ENCODE data around the gene STK32B. TPM values are rescaled to one million over a fixed set of nuclear protein-coding genes. Genes with fewer than 3 reads are reported as not detected.
A peak's percentile ranks its signal among the peaks of the same experiment; 100 is the strongest.

STK32B gene
- total RNA-seq, 8 experiments from 2014 or later, result 1.8 to 25.1 (median 4.7) TPM

- in situ Hi-C loops (cut with MboI; ENCODE audit: low pct_unique_long_range_greater_than_20kb in 2 of 9, low sequenced_read_pairs in 9 of 9, unreplicated experiment in 9 of 9), result loop anchor here in 2 of 9 experiments (25.0 kb wide), 2 partner anchors 332 to 393 kb away; partner anchors contain the start of gene STK32B (in 1 of the 2)
- H3K4me1 ChIP-seq (replicated peaks in 1 of 2), result no peaks in the 10 kb centered on the region
- 43 to 90% (median 84%) methylated on average over 2 to 12 of the region's 12 CpGs; no CpG with 5 or more reads in 2 of the 10 experiments for WGBS, 10 experiments
Measured at GRCh38 chr4:5393911-5394513, 342.7 kb downstream of the STK32B start.

GRCh38 chr4:5395781-5396180, 344.5 kb downstream of the STK32B start:
- WGBS, 10 experiments, result 65 to 100% (median 94%) methylated on average over 1 to 4 of the region's 8 CpGs; no CpG with 5 or more reads in 4 of the 10 experiments
- no peak for ATAC-seq (replicated peaks in 6 of 8)

More at GRCh38 chr4:5393911-5394513, 342.7 kb downstream of the STK32B start:
- H3K4me3 ChIP-seq, result no peak overlapping the region
- ATAC-seq (replicated peaks in 6 of 8), result peak in 1 of 8 experiments; percentile 53
- H3K27ac ChIP-seq, result no peak overlapping the region

GRCh38 chr4:5398056-5398455, 346.8 kb downstream of the STK32B start:
- Histone ChIP-seq H3K27ac (no peak overlapping the region), H3K4me3 (no peak overlapping the region), H3K4me1 (replicated peaks in 1 of 2) (no peaks in the 10 kb centered on the region)
- 8 to 63% (median 53%) methylated on average over 1 to 3 of the region's 3 CpGs; no CpG with 5 or more reads in 4 of the 10 experiments for WGBS, 10 experiments
- peak in 1 of 8 experiments; percentile 39 for ATAC-seq (replicated peaks in 6 of 8)
- in situ Hi-C loops (cut with MboI; ENCODE audit: low pct_unique_long_range_greater_than_20kb in 2 of 9, low sequenced_read_pairs in 9 of 9, unreplicated experiment in 9 of 9), result loop anchor here in 2 of 9 experiments (25.0 kb wide), 2 partner anchors 336 to 389 kb away; partner anchors contain the start of gene STK32B (in 1 of the 2)

More at GRCh38 chr4:5395781-5396180, 344.5 kb downstream of the STK32B start:
- in situ Hi-C loops (cut with MboI; ENCODE audit: low pct_unique_long_range_greater_than_20kb in 2 of 9, low sequenced_read_pairs in 9 of 9, unreplicated experiment in 9 of 9), result loop anchor here in 2 of 9 experiments (25.0 kb wide), 2 partner anchors 333 to 392 kb away; partner anchors contain the start of gene STK32B (in 1 of the 2)
- Histone ChIP-seq H3K27ac (no peak overlapping the region), H3K4me3 (no peak overlapping the region), H3K4me1 (replicated peaks in 1 of 2) (no peaks in the 10 kb centered on the region)

GRCh38 chr4:5399124-5399523, 347.8 kb downstream of the STK32B start:
- H3K27ac ChIP-seq, result no peak overlapping the region
- no peak overlapping the region for H3K4me3 ChIP-seq
- ATAC-seq (replicated peaks in 6 of 8), result peak in 3 of 8 experiments; percentile 47 to 84 (median 80)
- no peaks in the 10 kb centered on the region for H3K4me1 ChIP-seq (replicated peaks in 1 of 2)
- in situ Hi-C loops (cut with MboI; ENCODE audit: low pct_unique_long_range_greater_than_20kb in 2 of 9, low sequenced_read_pairs in 9 of 9, unreplicated experiment in 9 of 9), result loop anchor here in 2 of 9 experiments (25.0 kb wide), 2 partner anchors 337 to 388 kb away; partner anchors contain the start of gene STK32B (in 1 of the 2)
- 20 to 40% (median 20%) methylated on average over 1 to 2 of the region's 4 CpGs; no CpG with 5 or more reads in 7 of the 10 experiments for WGBS, 10 experiments

GRCh38 chr4:5399790-5400421, 348.6 kb downstream of the STK32B start:
- peak in 5 of 8 experiments; percentile 31 to 72 (median 53) for ATAC-seq (replicated peaks in 6 of 8)
- Histone ChIP-seq H3K27ac (no peak overlapping the region), H3K4me1 (replicated peaks in 1 of 2) (no peaks in the 10 kb centered on the region), H3K4me3 (no peak overlapping the region)
- 8 to 100% (median 50%) methylated on average over 1 to 7 of the region's 8 CpGs; no CpG with 5 or more reads in 1 of the 10 experiments for WGBS, 10 experiments
- in situ Hi-C loops (cut with MboI; ENCODE audit: low pct_unique_long_range_greater_than_20kb in 2 of 9, low sequenced_read_pairs in 9 of 9, unreplicated experiment in 9 of 9), result loop anchor here in 2 of 9 experiments (25.0 kb wide), 3 partner anchors 212 to 387 kb away; partner anchors contain the start of gene STK32B (in 1 of the 2)

GRCh38 chr4:5403746-5404497, 352.6 kb downstream of the STK32B start:
- WGBS, 10 experiments, result 33 to 92% (median 83%) methylated on average over 1 to 6 of the region's 7 CpGs; no CpG with 5 or more reads in 1 of the 10 experiments

GRCh38 chr4:5409237-5409636, 358.0 kb downstream of the STK32B start:
- H3K4me1 ChIP-seq (replicated peaks in 1 of 2), result no peaks in the 10 kb centered on the region
- WGBS, 10 experiments, result 15 to 100% (median 74%) methylated on average over 1 to 2 of the region's 2 CpGs; no CpG with 5 or more reads in 1 of the 10 experiments
- H3K27ac ChIP-seq, result no peak overlapping the region
- ATAC-seq (replicated peaks in 6 of 8), result no peak
- in situ Hi-C loops (cut with MboI; ENCODE audit: low pct_unique_long_range_greater_than_20kb in 2 of 9, low sequenced_read_pairs in 9 of 9, unreplicated experiment in 9 of 9), result loop anchor here in 1 of 9 experiments (25.0 kb wide), 1 partner anchor 203 kb away; no protein-coding TSS in a partner anchor
- no peak overlapping the region for H3K4me3 ChIP-seq

More at GRCh38 chr4:5403746-5404497, 352.6 kb downstream of the STK32B start:
- no peak overlapping the region for H3K27ac ChIP-seq
- ATAC-seq (replicated peaks in 6 of 8), result no peak
- H3K4me3 ChIP-seq, result no peak overlapping the region
- in situ Hi-C loops (cut with MboI; ENCODE audit: low pct_unique_long_range_greater_than_20kb in 2 of 9, low sequenced_read_pairs in 9 of 9, unreplicated experiment in 9 of 9), result loop anchor here in 1 of 9 experiments (25.0 kb wide), 1 partner anchor 208 kb away; no protein-coding TSS in a partner anchor
- no peaks in the 10 kb centered on the region for H3K4me1 ChIP-seq (replicated peaks in 1 of 2)

- no peak overlapping the region for H3K27ac ChIP-seq
- no peak overlapping the region for H3K4me3 ChIP-seq
- ATAC-seq (replicated peaks in 6 of 8), result peak in 2 of 8 experiments; percentile 31 to 65
- 9 to 85% (median 69%) methylated on average over 1 to 5 of the region's 6 CpGs; no CpG with 5 or more reads in 2 of the 10 experiments for WGBS, 10 experiments
- in situ Hi-C loops (cut with MboI; ENCODE audit: low pct_unique_long_range_greater_than_20kb in 2 of 9, low sequenced_read_pairs in 9 of 9, unreplicated experiment in 9 of 9), result loop anchor here in 1 of 9 experiments (25.0 kb wide), 1 partner anchor 202 kb away; no protein-coding TSS in a partner anchor
- no peaks in the 10 kb centered on the region for H3K4me1 ChIP-seq (replicated peaks in 1 of 2)
Measured at GRCh38 chr4:5409972-5410618, 358.8 kb downstream of the STK32B start.

GRCh38 chr4:5412296-5412695, 361.0 kb downstream of the STK32B start:
- Histone ChIP-seq H3K4me3 (no peak overlapping the region), H3K27ac (no peak overlapping the region), H3K4me1 (replicated peaks in 1 of 2) (no peaks in the 10 kb centered on the region)
- 33 to 90% (median 62%) methylated on average over 1 to 4 of the region's 4 CpGs; no CpG with 5 or more reads in 2 of the 10 experiments for WGBS, 10 experiments
- no peak for ATAC-seq (replicated peaks in 6 of 8)
- in situ Hi-C loops (cut with MboI; ENCODE audit: low pct_unique_long_range_greater_than_20kb in 2 of 9, low sequenced_read_pairs in 9 of 9, unreplicated experiment in 9 of 9), result loop anchor here in 1 of 9 experiments (25.0 kb wide), 1 partner anchor 200 kb away; no protein-coding TSS in a partner anchor

- Histone ChIP-seq H3K4me3 (no peak overlapping the region), H3K4me1 (replicated peaks in 1 of 2) (no peaks in the 10 kb centered on the region), H3K27ac (no peak overlapping the region)
- in situ Hi-C loops (cut with MboI; ENCODE audit: low pct_unique_long_range_greater_than_20kb in 2 of 9, low sequenced_read_pairs in 9 of 9, unreplicated experiment in 9 of 9), result loop anchor here in 1 of 9 experiments (25.0 kb wide), 1 partner anchor 200 kb away; no protein-coding TSS in a partner anchor
- ATAC-seq (replicated peaks in 6 of 8), result no peak
- WGBS, 10 experiments, result 67 to 88% (median 80%) methylated on average over 1 of the region's 1 CpG; no CpG with 5 or more reads in 4 of the 10 experiments
Measured at GRCh38 chr4:5412751-5413150, 361.5 kb downstream of the STK32B start.

GRCh38 chr4:5416637-5417036, 365.4 kb downstream of the STK32B start:
- 37 to 94% (median 67%) methylated on average over 1 to 7 of the region's 7 CpGs for WGBS, 10 experiments
- H3K4me1 ChIP-seq (replicated peaks in 1 of 2), result no peaks in the 10 kb centered on the region
- H3K27ac ChIP-seq, result no peak overlapping the region
- H3K4me3 ChIP-seq, result no peak overlapping the region
- ATAC-seq (replicated peaks in 6 of 8), result no peak
- in situ Hi-C loops (cut with MboI; ENCODE audit: low pct_unique_long_range_greater_than_20kb in 2 of 9, low sequenced_read_pairs in 9 of 9, unreplicated experiment in 9 of 9), result loop anchor here in 1 of 9 experiments (25.0 kb wide), 1 partner anchor 196 kb away; no protein-coding TSS in a partner anchor

All from motor neuron (in vitro differentiated cells).